SK-N-SH (cell line): Measurements from ENCODE around the gene MAP3K5. TPM values are rescaled to one million over a fixed set of nuclear protein-coding genes. Genes with fewer than 3 reads are reported as not detected.

ENCODE experiments used
- CTCF ChIA-PET: fragments of 300-600, 350-600 bp; formaldehyde crosslinking; extraction: SDS; loops from one replicate; lab custom pipeline; 2021; lab: Yijun Ruan, JAX
- POLR2A ChIA-PET: fragments of 350-600 bp; sonication (Branson Sonifier 250); formaldehyde crosslinking; extraction: SDS; loops from one replicate; lab custom pipeline; 2020; ENCODE audit warnings: antibody characterized with exemption, inconsistent platforms; lab: Yijun Ruan, JAX
- DNase-seq: peaks from one replicate; pipeline ENCODE4 v3.0.0; 2012
- H2AFZ ChIP-seq: fragments of 200-600 bp; sonication (generic); 2 replicates; pipeline ENCODE4 v1.8.1; 2016; ENCODE audit warnings: antibody characterized with exemption, mild to moderate bottlenecking, low read depth
- H3F3A ChIP-seq: fragments of 200-600 bp; sonication (generic); replicated peaks from 2 replicates; pipeline ENCODE3; 2016; ENCODE audit warnings: antibody characterized with exemption, mild to moderate bottlenecking; ENCODE audit not compliant: insufficient read depth
- H3K27ac ChIP-seq, 2 experiments: fragments of 200-500 bp in 1 of 2; fragments of 200-600 bp in 1 of 2; sonication (Bioruptor generic) in 1 of 2; sonication (generic), shearing (Covaris generic) in 1 of 2; 2 replicates each; pipeline versions ENCODE4 v1.5.1 to v1.6.1; 2014 to 2016; ENCODE audit warnings: low read depth in 2 of 2, inconsistent platforms in 1 of 2, low read length in 1 of 2, mild to moderate bottlenecking in 1 of 2, mixed read lengths in 1 of 2
- H3K27me3 ChIP-seq: fragments of 200-600 bp; sonication (generic), shearing (Covaris generic); 2 replicates; pipeline ENCODE4 v1.6.1; 2016; ENCODE audit warnings: mixed run types; ENCODE audit not compliant: insufficient read depth
- H3K36me3 ChIP-seq, 2 experiments: fragments of 200-500 bp in 1 of 2; fragments of 200-600 bp in 1 of 2; sonication (Bioruptor generic) in 1 of 2; sonication (generic) in 1 of 2; replicated peaks in 1 of 2; 2 replicates each; pipeline versions ENCODE3 to v1.5.1; 2014 to 2016; ENCODE audit warnings: low read length in 1 of 2, mild to moderate bottlenecking in 1 of 2; ENCODE audit not compliant: insufficient read depth in 2 of 2, control insufficient read depth in 1 of 2
- H3K4me1 ChIP-seq, 2 experiments: fragments of 200-500 bp in 1 of 2; fragments of 200-600 bp in 1 of 2; sonication (Bioruptor generic) in 1 of 2; sonication (generic), shearing (Covaris generic) in 1 of 2; 2 replicates each; pipeline versions ENCODE4 v1.5.1 to v1.6.1; 2014 to 2016; ENCODE audit warnings: low read depth in 1 of 2, low read length in 1 of 2, mixed run types in 1 of 2; ENCODE audit not compliant: insufficient read depth in 2 of 2, control insufficient read depth in 1 of 2
- H3K4me2 ChIP-seq: fragments of 200-600 bp; sonication (generic), shearing (Covaris generic); 2 replicates; pipeline ENCODE4 v1.6.1; 2017; ENCODE audit warnings: mixed run types
- H3K4me3 ChIP-seq, 2 experiments: fragments of 200-500 bp in 1 of 2; fragments of 200-600 bp in 1 of 2; sonication (Bioruptor generic) in 1 of 2; sonication (generic), shearing (Covaris generic) in 1 of 2; 2 replicates each; pipeline versions ENCODE4 v1.5.1 to v1.8.1; 2014 to 2016; ENCODE audit warnings: low read depth in 2 of 2, inconsistent platforms in 1 of 2, low read length in 1 of 2, mild to moderate bottlenecking in 1 of 2, mixed read lengths in 1 of 2, moderate library complexity in 1 of 2
- H3K79me2 ChIP-seq: fragments of 200-600 bp; sonication (generic); 2 replicates; pipeline ENCODE4 v1.8.1; 2017; ENCODE audit warnings: mild to moderate bottlenecking; ENCODE audit not compliant: insufficient read depth
- H3K9ac ChIP-seq: fragments of 200-600 bp; sonication (generic); 2 replicates; pipeline ENCODE4 v1.6.1; 2017; ENCODE audit warnings: mixed run types
- H3K9me2 ChIP-seq: fragments of 200-600 bp; sonication (generic); 2 replicates; pipeline ENCODE4 v1.6.1; 2017; ENCODE audit warnings: mixed run types
- H3K9me3 ChIP-seq: fragments of 200-600 bp; sonication (generic); 2 replicates; pipeline ENCODE4 v1.6.1; 2017; ENCODE audit warnings: mixed run types, mild to moderate bottlenecking, moderate library complexity
- H4K20me1 ChIP-seq: fragments of 200-600 bp; sonication (generic); 2 replicates; pipeline ENCODE4 v1.6.1; 2017; ENCODE audit warnings: mild to moderate bottlenecking, mixed run types; ENCODE audit not compliant: insufficient read depth
- ELF1 ChIP-seq: IDR thresholded peaks from 2 replicates; pipeline ENCODE4 v1.4.0; 2012
- FOSL2 ChIP-seq: IDR thresholded peaks from 2 replicates; pipeline ENCODE4 v1.4.0; 2012; ENCODE audit warnings: low read depth, mild to moderate bottlenecking, moderate library complexity, borderline replicate concordance
- FOXJ3 ChIP-seq: sonication (generic); formaldehyde crosslinking; IDR thresholded peaks from 2 replicates; pipeline ENCODE4 v1.5.1; 2020; ENCODE audit warnings: mild to moderate bottlenecking, missing genetic modification reagents
- GATA2 ChIP-seq: sonication (generic); formaldehyde crosslinking; IDR thresholded peaks from 2 replicates; pipeline ENCODE4 v1.5.0; 2020; ENCODE audit warnings: mild to moderate bottlenecking, missing genetic modification reagents
- JUND ChIP-seq: IDR thresholded peaks from 2 replicates; pipeline ENCODE4 v1.4.0; 2012
- RAD21 ChIP-seq: IDR thresholded peaks from 2 replicates; pipeline ENCODE4 v1.6.1; 2012; ENCODE audit warnings: mild to moderate bottlenecking, low read length
- RFX5 ChIP-seq: IDR thresholded peaks from 2 replicates; pipeline ENCODE4 v1.6.1; 2012; ENCODE audit warnings: mild to moderate bottlenecking, improper control_type of control experiment, low read length
- RXRA ChIP-seq: IDR thresholded peaks from 2 replicates; pipeline ENCODE4 v1.4.0; 2012; ENCODE audit warnings: low read depth, mild to moderate bottlenecking, borderline replicate concordance
- SMC3 ChIP-seq: IDR thresholded peaks from 2 replicates; pipeline ENCODE4 v1.6.1; 2012; ENCODE audit warnings: low read depth, low read length, improper control_type of control experiment
- TAF1 ChIP-seq: IDR thresholded peaks from 2 replicates; pipeline ENCODE4 v1.6.1; 2012; ENCODE audit warnings: low read depth, mild to moderate bottlenecking, low read length, moderate library complexity, borderline replicate concordance
- WGBS: methylation state at CpG from one replicate; pipeline ENCODE4 v1.1.6; 2017; ENCODE audit warnings: low lambda C conversion rate; 5-methylcytosine and 5-hydroxymethylcytosine counted together
- polyA plus RNA-seq, 3 experiments: library from polyadenylated mRNA; depleted of rRNA; stranded (reverse); fragments of >200 nt; gene quantifications; 2 replicates each; pipeline ENCODE4 v1.2.3, GENCODE V29; 2012
- TF ChIP-seq, protein P1 (sequence below): fragments of 150-350 bp; IDR thresholded peaks from 2 replicates; pipeline ENCODE4 v1.6.1; 2016; ENCODE audit warnings: mild to moderate bottlenecking, low read depth, low read length
- TF ChIP-seq, protein P2 (sequence below): IDR thresholded peaks from 2 replicates; pipeline ENCODE4 v1.4.0; 2012; ENCODE audit warnings: low read depth
- TF ChIP-seq, protein P3 (sequence below): fragments of 200-600 bp; sonication (generic); IDR thresholded peaks from 2 replicates; pipeline ENCODE4 v1.6.1; 2017; ENCODE audit warnings: antibody characterized with exemption, mild to moderate bottlenecking, moderate library complexity
- TF ChIP-seq, protein P4 (sequence below): IDR thresholded peaks from 2 replicates; pipeline ENCODE4 v1.4.0; 2012; ENCODE audit warnings: low read depth, borderline replicate concordance
- TF ChIP-seq, protein P5 (sequence below): fragments of 150-350 bp; IDR thresholded peaks from 2 replicates; pipeline ENCODE4 v1.6.1; 2017; ENCODE audit warnings: antibody characterized with exemption, low read length, low read depth, borderline replicate concordance

The MAP3K5 gene
- polyA plus RNA-seq, 1 of the 3 experiments (the other 2 are of a cell fraction): 1.4 TPM

DNA sequence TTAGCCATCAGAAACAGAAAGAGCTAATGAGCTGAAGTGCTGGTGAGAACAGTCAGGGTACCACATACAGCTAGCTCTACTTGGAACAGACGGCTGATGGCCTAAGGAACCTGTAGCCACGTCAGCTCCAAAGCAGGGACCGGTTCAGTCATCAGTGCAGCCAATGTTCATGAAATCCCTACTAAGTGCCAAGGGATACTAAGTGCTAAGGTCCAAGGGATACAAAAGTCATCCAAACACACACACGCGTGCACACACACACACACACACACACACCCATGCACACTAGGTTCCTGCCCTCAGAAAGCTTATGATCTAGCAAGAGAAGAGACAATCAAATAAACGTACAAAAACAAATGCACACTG is 53.6 kb downstream of the MAP3K5 start (continued):
- TF ChIP-seq, protein P1, sequence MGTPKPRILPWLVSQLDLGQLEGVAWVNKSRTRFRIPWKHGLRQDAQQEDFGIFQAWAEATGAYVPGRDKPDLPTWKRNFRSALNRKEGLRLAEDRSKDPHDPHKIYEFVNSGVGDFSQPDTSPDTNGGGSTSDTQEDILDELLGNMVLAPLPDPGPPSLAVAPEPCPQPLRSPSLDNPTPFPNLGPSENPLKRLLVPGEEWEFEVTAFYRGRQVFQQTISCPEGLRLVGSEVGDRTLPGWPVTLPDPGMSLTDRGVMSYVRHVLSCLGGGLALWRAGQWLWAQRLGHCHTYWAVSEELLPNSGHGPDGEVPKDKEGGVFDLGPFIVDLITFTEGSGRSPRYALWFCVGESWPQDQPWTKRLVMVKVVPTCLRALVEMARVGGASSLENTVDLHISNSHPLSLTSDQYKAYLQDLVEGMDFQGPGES: no peak
- TF ChIP-seq FOXJ3 (CRISPR knock-in tag) (no peak), RXRA (no peak), SMC3 (no peak), RFX5 (no peak)

DNA sequence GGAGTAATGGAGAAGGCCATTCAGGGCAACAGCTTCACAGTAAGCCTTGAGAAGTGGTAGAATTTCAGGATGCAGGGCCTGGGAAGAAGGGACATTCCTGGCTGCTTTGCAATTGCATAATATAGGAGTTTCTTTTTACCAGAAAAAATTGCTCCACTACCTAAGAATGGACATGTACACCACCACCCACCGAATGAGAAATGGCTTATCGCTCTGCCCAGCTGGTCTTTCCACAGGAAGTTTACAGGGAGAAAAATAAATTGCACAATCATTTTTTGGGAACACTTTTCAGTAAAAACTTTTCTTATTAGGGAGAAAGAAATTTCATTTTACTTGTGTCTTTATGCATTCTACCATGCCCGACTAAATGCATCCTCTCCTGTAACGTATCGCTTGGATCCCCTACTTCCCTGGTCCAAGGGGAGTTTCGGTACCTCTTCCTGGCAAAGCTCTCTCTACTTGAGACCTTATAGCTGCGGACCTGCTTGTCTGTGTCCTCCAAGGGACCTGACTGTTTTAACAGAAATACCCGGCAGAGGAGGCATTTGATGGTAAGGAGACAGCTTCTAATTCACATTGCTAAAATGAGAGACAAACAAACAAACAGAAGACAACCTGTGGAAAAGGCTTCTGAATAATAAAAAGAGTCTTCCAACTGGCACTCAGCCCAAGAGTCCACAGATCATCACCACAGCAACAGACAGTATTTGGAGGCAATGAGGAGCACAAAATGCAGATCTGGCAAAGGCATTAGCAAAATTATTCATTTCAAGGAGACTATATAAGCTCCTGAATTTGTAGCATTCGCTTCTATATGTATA is 54.2 kb downstream of the MAP3K5 start:
- H3K27ac ChIP-seq: no peak overlapping the region
- no peak for DNase-seq
- H3K9me3 ChIP-seq: no peaks in the 10 kb centered on the region
- H3K9ac ChIP-seq: no peak overlapping the region
- no peaks in the 10 kb centered on the region for H3K27me3 ChIP-seq
- H3K79me2 ChIP-seq: peaks cover 14% of the 10 kb centered on the region
- no peaks in the 10 kb centered on the region for H3K9me2 ChIP-seq
- ChIA-PET POLR2A (no interaction called here), CTCF (interaction anchor here (1.3 to 1.4 kb wide), 2 partner anchors 18 to 93 kb away, joined by 3 to 5 read pairs; no protein-coding TSS in a partner anchor)
- H3K4me3 ChIP-seq: no peak overlapping the region
- TF ChIP-seq, protein P2, sequence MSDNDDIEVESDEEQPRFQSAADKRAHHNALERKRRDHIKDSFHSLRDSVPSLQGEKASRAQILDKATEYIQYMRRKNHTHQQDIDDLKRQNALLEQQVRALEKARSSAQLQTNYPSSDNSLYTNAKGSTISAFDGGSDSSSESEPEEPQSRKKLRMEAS: no peak
- no peak for TF ChIP-seq RAD21
- no peak for TF ChIP-seq GATA2 (CRISPR knock-in tag)
- TF ChIP-seq ELF1: no peak
- TF ChIP-seq, protein P3, sequence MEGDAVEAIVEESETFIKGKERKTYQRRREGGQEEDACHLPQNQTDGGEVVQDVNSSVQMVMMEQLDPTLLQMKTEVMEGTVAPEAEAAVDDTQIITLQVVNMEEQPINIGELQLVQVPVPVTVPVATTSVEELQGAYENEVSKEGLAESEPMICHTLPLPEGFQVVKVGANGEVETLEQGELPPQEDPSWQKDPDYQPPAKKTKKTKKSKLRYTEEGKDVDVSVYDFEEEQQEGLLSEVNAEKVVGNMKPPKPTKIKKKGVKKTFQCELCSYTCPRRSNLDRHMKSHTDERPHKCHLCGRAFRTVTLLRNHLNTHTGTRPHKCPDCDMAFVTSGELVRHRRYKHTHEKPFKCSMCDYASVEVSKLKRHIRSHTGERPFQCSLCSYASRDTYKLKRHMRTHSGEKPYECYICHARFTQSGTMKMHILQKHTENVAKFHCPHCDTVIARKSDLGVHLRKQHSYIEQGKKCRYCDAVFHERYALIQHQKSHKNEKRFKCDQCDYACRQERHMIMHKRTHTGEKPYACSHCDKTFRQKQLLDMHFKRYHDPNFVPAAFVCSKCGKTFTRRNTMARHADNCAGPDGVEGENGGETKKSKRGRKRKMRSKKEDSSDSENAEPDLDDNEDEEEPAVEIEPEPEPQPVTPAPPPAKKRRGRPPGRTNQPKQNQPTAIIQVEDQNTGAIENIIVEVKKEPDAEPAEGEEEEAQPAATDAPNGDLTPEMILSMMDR: no peak
- TF ChIP-seq, protein P4, sequence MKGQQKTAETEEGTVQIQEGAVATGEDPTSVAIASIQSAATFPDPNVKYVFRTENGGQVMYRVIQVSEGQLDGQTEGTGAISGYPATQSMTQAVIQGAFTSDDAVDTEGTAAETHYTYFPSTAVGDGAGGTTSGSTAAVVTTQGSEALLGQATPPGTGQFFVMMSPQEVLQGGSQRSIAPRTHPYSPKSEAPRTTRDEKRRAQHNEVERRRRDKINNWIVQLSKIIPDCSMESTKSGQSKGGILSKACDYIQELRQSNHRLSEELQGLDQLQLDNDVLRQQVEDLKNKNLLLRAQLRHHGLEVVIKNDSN: no peak
- TF ChIP-seq, protein P5, sequence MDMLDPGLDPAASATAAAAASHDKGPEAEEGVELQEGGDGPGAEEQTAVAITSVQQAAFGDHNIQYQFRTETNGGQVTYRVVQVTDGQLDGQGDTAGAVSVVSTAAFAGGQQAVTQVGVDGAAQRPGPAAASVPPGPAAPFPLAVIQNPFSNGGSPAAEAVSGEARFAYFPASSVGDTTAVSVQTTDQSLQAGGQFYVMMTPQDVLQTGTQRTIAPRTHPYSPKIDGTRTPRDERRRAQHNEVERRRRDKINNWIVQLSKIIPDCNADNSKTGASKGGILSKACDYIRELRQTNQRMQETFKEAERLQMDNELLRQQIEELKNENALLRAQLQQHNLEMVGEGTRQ: no peak
- no peak for TF ChIP-seq SMC3
- TF ChIP-seq RXRA: no peak
- TF ChIP-seq, protein P1: no peak
- TF ChIP-seq FOSL2: no peak
- TF ChIP-seq TAF1: no peak
- no peak for TF ChIP-seq FOXJ3 (CRISPR knock-in tag)
- TF ChIP-seq JUND: no peak
- no peak overlapping the region for H2AFZ ChIP-seq
- no peaks in the 10 kb centered on the region for H3F3A ChIP-seq
- H3K4me2 ChIP-seq: no peak overlapping the region
- no peaks in the 10 kb centered on the region for H3K36me3 ChIP-seq
- WGBS: 95% methylated on average over 9 of the region's 9 CpGs
- H4K20me1 ChIP-seq: no peaks in the 10 kb centered on the region
- H3K4me1 ChIP-seq: peaks cover 0 to 3% of the 10 kb centered on the region in 2 experiments; a peak in 2 of 4 replicates
